ENCODE data around the gene LMX1A.

LMX1A gene

DNA sequence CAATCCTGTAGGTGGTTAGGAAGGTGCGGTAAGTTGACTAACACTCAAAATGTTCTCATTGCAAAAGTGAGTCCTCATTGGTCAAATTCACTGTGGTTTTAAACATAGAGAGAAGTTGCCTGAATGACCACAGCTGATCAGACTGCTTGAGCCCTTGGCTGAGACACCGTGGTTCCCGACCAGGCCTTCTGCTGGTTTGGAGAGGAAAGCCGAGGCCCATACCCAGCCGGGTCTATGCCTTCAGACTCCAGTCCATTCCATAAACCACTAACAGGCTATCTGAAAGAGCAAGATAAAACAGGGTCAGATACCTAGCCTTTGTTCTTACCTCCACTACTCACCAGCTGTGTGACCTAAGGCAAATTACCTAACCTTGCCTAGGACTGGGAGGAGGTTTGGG, 133.9 kb downstream of the LMX1A start:
- DNase-seq (ENCODE audit: low spot score) = no peak

DNA sequence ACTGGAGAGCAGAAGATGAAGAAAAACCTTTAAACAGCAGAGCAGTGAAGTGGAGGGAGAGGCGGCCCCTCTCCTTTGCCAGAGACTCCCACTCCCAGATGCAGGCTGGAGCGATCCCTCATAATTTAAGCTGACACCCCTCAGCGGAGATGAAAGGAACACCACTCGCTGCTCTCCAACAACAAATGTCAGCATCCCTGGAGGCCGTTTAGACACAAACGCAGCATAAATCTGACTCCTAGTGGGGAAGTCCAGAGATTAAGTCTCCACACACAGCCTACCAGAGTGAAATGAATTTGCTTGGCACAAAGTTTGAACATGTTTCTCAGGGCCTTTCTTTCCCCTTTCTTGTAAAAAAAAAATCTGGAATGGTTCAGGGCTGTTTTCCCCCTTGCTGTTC, 137.8 kb downstream of the LMX1A start:
- DNase-seq (ENCODE audit: low spot score) = no peak

DNA sequence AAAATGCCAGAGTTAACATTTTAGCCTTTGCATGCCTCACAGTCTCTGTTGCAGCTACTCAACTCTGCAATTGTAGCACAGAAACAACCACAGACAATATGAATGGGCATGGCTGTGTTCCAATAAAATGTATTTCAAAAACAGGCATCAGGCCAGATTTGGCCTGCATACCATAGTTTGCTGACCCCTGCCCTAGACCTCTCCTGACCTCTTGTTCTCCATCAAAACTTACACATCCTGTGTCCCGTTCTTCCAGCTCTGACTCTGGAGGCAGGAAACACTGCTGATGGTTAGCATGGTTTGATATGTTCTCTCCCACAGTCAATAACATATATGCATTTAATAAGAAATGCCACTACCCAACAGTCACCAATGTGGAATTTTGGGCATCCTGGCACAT, 138.6 kb downstream of the LMX1A start:
- no peak for DNase-seq (ENCODE audit: low spot score)

DNA sequence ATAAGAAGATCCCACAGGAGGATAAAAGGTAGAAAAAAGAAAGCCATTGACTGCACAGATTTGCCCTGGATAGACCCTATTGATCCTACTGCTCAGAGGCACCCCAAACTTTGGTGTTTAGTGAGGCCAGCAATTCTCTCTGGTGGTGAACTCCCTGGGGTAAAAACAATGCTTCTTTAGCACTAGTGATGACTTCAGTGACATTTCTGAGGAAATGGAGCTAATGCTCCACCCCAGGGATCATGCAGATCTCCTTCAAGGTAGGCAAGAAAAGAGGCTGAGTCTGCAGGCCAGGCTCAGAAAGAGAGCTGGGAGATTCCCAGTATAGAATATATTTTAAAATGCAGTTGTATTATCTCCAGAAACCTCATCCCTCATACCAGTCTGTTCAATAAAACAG, 140.3 kb downstream of the LMX1A start:
- DNase-seq (ENCODE audit: low spot score) = no peak

DNA sequence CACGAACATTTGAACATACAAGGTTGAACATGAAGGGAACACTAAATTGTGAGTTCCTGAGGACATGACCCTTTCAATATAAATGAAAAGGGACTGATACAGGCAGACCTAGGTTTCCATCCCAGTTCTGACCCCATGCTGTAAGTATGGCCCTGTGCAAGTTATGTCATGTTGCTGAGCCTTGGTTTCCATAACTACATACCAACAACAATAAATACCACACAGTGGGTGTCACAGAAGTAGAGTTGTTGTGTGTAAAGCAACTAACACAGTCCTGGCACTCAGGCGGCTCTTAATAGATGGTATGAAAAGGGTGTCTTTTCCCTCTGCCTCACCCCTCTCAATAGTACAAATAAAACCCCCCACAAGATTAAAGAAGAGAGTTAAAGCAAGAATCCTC, 140.8 kb downstream of the LMX1A start:
- DNase-seq (ENCODE audit: low spot score) = no peak

DNA sequence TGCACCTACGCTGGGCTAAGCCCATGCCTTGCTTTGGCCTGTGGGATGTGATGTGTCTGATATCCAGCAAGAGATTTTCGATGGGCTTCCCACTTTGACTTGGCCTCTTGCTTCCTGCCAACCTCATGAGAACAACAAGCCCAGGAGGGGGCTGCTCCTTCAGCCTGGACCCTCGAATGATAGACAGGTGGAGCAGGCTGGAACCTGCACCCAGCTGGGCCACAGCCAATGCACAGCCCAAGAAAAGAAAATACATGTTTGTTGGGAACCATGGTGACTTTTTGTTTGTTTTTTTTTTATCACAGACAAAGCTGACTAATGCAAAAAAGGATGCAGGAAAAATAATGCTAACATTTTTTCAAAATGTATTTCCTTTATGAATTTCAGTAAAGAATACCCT, 144.3 kb downstream of the LMX1A start:
- no peak for DNase-seq (ENCODE audit: low spot score)

DNA sequence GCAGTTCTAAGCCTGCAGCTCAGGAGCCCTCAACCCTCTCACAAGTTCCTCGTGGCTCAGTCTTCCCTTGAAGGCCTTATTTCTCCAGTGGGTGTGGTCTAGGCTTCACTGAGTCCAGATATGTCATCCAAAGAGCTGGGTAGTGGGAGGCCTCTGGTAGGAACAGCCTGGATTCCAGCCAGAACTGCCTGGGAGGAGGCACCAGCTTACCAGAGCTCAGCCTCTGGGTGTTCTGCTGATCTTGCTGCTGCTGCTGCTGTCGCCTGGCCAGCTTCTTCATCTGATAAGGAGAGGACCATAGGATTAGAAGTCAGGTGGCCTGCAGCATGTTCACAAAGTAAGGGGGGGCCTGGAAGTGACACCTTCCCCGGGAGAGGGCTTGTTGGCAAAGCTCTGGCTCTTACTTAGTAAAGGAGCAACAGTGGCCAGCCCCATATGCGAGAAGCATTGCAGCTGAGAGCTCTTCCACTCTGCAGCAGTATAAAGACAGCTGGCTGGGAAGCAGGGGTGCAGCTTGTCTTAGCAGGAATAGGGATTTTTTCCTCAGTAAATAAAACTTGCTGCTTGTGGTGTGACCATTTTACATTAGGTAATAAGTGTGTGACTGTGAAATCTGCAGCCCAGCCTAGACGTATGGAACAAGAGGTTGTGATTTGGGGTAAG, 148.5 kb downstream of the LMX1A start:
- no peak for DNase-seq (ENCODE audit: low spot score)

DNA sequence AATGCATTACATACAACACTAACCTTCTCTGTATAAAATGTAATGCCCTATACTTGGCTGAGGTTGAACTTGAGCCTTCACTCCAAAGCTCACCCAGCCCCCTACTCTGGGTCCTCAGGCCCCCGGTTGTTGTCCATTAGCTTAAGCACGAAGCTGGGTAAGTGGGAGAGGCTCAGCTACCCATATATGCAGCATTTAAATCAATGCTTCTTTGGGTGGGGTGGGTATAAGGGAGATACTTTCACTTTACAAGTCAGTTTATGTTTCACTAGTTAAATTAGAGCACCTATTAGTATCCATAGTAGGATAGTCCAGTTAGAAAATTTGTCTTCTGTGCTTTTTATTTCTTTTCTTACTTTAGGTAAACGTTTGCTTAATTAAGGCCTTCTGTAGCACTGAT, 151.4 kb downstream of the LMX1A start:
- no peak for DNase-seq (ENCODE audit: low spot score)

DNA sequence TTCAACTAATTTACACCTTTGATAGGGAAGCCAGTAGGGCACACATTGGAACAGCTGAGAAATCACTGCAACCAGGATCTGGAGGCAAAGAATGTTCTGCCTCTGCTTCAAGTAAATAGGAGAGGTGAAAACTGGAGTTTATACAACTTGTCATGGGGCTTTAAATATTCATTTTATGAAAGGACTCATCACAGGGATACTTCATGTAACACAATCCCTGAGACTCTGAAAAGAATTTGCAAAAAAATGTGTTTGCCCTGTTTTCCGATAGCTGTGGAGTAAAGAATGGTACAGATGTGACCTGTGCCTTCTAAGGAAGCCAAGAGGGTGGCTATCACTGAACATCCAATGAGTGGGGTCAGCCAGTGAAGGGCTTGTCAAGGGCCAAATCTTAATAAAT, 152.0 kb downstream of the LMX1A start:
- no peak for DNase-seq (ENCODE audit: low spot score)

DNA sequence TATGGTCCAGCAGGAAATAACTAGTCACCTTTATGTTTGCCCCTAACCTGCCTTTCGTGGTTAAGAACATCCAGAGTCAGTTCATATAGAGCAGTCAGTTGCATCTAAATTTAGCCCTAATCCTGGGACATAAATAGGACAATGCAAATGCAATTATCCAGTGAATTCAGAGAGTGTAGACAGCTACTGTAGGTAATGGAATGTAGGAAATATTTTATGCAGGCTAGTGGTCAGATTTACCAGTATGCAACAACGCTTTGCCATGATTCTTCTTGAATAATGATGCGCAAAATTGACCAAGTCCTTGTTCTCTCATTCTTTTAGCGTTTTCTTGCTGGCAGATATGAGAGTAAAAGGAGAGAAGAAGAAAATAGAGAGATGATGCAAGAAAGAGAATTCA, 165.4 kb downstream of the LMX1A start:
- no peak for DNase-seq (ENCODE audit: low spot score)

DNA sequence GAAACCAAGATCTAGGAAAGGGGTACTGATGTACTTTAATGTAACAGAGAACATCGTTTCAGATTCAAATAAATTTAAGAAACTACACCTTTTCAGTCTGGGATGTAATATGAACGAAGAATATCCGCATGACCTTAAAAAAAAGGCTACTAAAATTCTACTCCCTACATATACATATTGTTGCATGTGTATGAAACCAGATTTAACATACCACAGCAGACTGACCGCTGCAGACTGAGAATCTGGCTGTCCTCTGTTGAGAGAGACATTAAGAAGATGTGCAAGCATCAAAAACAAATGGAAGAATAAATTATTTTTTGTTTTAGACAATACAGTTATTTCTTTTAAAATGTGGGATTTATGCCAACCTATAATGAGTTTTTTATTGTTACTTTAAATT, 166.6 kb downstream of the LMX1A start:
- no peak for DNase-seq (ENCODE audit: low spot score)

DNA sequence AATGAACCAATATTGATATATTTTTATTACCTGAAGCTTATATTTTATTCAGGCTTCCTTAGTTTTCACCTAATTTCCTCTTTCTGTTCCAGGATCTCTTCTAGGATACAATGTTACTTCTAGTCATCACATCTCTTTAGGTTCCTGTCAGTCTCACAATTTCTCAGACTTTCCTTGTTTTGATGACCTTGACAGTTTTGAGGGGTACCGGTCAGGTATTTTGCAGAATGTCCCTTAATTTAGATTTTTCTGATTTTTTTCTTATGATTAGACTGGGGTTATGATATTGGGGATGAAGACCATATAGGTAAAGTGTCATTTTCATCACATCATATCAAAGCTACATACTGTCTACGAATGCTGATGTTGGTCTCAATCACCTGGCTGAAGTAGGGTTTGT, 167.5 kb downstream of the LMX1A start:
- DNase-seq (ENCODE audit: low spot score) = no peak

DNA sequence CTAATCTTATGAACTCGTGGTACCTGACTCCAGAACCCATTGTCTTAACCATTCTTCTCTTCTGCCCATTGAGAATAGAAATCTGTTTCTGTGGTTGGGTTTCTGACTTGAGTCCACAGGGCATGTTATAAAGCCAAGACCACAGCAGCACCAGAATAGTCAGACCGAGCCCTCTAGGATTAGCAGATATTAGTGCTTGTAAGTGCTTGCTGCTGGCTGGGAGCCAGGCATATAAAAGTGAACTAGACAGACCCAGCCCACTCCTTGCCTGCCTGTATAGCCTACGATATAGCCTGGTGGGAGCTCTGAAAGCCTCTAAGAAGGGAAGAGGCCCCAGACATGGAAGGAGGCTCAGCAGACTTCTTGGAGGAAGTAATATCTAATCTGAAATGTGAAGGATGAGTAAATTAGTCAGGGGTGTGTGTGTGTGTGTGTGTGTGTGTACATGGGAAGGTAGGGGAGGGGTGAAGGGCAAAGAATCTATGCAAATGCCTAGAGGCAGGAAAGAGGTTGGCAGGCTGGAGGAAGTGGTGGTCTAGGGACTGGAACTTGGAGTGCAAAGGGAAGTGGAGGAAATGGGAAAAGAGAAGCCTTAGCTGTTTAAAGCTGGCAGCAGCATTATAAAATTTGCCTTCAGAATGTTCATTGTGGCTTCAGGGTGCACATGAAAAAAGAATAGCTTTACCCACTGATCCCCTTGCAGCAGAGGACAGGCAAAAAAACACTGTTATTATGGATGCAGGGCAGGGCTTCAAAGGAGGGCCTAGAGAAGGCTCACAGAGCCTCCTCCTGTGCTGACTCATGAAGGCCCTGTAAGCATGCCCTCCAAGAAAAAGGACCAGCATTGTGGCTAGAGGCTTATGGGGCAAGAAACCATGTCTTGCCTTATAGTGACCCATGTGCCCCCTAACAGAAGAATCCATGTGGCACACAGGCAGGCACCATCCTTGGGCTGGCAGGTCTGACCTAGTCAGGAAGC, 169.2 kb downstream of the LMX1A start:
- DNase-seq (ENCODE audit: low spot score) = no peak

DNA sequence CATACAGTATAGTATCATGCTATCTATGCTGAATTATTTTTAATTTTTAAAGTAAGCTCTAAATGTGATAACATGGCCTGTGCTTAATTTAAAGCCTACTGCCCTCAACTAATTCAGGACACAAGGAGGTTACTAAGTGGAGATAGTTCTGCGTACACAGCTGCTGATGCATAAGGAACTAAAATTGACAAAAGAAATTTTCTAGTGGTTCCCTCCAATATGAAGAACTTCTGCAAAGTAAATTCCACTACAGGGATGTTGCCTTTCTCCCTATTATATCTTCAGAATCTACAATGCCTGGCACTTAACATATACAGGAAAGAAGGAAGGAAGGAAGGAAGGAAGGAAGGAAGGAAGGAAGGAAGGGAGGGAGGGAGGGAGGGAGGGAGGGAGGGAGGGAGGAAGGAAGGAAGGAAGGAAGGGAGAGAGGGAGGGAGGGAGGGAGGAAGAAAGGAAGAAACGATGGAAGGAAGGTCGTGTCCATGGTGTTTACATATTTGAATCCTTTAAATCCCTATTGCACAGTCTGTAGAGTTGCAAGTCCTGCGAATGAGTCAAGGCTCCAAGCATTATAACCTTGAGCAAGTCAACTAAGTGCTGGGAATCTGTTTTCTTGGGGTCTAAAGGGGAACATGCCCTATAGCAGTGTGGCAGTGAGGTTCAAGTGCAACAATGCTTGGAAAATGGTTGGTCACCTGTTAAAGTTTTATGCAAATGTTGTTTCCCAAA, 171.2 kb downstream of the LMX1A start:
- DNase-seq (ENCODE audit: low spot score) = no peak

DNA sequence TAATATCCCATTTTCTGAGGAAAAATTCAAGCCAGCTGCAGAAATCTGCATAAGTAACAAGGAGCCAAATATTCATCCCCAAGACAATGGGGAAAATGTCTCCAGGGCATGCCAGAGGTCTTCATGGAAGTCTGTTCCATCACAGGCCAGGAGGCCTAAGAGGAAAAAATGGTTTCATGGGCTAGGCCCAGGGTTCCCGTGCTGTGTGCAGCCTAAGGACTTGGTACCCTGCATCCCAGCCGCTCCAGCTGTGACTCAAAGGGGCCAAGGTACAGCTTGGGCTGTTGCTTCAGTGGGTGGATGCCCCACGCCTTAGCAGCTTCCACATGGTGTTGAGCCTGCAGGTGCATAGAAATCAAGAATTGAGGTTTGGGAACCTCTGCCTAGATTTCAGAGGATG, 173.5 kb downstream of the LMX1A start:
- DNase-seq (ENCODE audit: low spot score) = no peak

DNA sequence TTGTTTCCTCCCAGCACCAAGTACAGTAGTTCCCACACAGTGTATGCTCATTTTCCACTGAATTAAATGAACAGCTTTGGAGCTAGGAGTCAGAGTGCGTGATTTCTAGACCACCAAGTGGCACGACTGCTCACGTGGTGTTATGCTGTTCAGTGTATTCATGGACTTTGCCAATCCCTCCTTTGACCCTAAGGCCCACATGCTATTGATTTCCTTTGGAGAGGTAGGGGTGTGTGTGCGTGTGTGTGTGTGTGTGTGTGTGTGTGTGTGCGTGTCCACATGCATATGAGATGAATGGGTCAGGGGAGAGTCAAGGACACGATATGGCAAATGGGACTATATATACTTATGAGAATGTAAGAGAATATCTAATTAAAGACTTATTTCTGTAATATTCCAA, 177.2 kb downstream of the LMX1A start:
- no peak for DNase-seq (ENCODE audit: low spot score)

DNA sequence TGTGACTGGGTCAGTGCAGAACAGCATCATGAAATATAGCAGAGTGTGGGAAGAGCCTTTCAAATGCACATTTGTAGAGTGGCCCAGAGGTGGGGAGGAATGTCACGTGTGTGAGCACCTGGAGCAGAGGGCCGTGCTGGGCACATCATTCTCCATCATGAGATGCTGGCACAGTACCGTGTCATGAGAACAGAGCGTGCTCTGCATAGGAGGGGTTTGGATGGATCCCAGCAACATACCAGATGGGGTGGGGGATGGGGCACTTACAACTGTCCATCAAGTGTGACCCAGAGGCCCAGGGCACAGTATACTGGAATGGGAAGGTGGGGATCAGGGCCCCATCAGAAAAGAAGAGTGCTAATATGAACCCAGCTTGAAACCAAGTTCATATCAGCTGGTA, 182.0 kb downstream of the LMX1A start:
- DNase-seq (ENCODE audit: low spot score) = no peak

DNA sequence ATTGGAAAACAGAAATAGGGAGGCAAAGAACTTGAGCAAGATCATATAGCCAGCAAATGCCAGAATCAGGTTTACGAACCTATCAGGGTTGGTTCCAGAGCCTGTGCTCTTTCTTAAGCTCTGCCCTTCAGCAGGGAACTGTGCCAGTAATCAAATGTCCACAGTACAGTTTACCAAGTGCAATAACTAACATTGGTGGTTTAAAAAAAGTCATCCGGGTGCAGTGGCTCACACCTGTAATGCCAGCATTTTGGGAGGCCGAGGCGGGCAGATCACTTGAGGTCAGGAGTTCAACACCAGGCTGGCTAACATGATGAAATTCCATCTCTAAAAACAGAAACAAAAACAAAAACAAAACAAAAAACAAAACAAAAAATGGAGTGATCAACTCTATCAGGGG, 182.7 kb downstream of the LMX1A start:
- DNase-seq (ENCODE audit: low spot score) = no peak

DNA sequence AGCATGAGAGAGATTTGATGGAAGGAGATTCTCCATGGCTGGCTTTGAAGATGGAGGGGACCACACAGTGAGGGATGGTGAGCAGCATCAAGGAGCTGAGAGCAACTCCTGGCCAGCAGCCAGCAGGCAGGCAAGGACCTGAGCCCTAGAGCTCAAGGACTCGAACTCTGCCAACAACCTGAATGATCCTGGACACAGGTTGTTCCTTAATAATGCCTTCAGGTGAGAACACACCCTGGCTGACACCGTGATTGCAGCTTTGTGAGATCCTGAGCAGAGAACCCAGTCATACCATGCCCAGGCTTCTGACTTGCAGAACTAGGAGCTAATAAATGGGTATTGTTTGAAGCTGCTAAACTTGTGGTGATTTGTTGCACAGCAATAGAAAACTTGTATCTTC, 183.1 kb downstream of the LMX1A start:
- no peak for DNase-seq (ENCODE audit: low spot score)

DNA sequence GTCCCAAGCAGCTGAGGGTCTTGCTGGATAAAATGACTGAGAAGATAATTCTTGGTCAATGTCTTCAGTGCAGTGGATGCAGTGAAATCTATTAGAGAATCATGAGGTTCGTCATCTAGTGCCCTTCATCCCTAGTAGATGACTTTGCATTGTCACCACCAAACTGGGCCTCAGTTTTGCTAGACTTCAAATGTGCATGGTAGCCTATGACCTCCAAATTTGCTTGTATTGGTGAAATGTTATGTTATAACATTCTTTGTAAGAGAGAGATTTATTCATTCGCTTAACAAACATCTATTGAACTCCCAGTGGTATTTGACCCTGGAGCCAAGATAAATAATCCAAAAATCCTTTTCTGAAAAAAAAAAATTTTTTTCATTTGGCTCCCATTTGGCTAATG, 183.8 kb downstream of the LMX1A start:
- DNase-seq (ENCODE audit: low spot score) = no peak

DNA sequence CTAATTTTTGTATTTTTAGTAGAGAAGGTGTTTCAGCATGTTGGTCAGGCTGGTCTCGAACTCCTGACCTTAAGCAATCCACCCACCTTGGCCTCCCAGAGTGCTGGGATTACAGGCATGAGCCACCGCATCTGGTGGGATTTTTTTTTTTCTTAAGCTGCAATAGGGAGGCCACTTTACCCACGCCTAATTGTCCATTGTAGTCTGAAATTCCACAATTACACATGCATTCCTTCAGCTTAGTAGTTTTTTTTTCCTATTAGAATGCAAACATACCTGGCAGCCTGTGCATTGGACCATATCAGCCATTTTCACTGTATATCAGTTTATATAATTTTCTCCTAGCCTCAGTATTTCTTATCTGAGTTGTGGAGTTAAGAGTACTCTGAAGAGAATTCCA, 186.8 kb downstream of the LMX1A start:
- DNase-seq (ENCODE audit: low spot score) = no peak

DNA sequence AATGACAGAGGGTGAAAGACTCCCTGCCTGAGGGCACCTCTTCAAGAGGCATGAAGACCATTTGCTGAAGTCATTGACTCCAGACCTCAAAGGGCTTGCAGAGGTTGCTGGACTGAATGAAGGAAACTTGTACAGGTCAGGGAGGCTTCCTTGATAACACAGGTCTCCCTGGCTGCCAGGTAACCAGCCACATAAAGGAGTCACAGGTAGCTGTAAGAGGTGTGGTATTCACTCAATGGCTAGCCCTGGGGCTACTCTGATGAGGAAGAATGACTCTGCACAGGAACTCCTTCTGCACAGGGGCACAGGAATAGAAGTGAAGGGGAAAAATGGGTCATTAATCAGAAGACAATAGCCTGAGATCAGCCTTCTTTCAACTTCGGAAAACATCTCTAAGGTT, 187.5 kb downstream of the LMX1A start:
- no peak for DNase-seq (ENCODE audit: low spot score)

DNA sequence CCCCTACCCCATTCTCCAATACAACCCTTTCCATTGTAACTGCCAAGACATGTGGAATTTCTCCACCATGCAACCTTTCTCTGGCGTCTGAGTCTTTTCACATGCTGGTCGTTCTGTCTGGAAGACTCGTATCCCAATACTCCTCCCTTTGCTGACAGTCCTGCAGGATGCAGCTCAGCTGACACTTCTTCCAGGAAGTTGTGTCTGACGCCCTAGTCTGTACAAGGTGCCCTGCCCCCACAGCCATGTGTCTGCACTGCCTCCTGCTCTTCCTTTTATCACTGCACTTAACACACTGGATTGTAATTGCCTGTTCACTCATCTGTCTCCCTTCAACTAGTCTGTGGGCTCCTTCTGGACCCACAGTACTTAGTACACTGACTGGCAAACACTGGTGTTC, 188.0 kb downstream of the LMX1A start:
- DNase-seq (ENCODE audit: low spot score) = no peak
